GM19467 (cell line): ENCODE data around the gene AIF1L.

ENCODE experiments used
- ATAC-seq: cut with Tn5 transposase; IDR thresholded peaks from one replicate; pipeline ENCODE4 v1.9.1; 2021; ENCODE audit warnings: mild to moderate bottlenecking, moderate library complexity; ENCODE audit not compliant: unreplicated experiment

AIF1L gene

GRCh38 chr9:131076347-131077195 is 19.8 kb upstream of the AIF1L start:
- no peak for ATAC-seq

- no peak for ATAC-seq
Observed at GRCh38 chr9:131078427-131079366, 17.6 kb upstream of the AIF1L start.

- ATAC-seq = no peak
Observed at GRCh38 chr9:131080589-131080988, 15.7 kb upstream of the AIF1L start.

GRCh38 chr9:131081868-131082267 is 14.5 kb upstream of the AIF1L start:
- no peak for ATAC-seq

- no peak for ATAC-seq
Observed at GRCh38 chr9:131082774-131083512, 13.4 kb upstream of the AIF1L start.

- ATAC-seq = no peak
Observed at GRCh38 chr9:131084661-131085369, 11.5 kb upstream of the AIF1L start.

- ATAC-seq = no peak
Observed at GRCh38 chr9:131085370-131086122, 10.8 kb upstream of the AIF1L start.

- no peak for ATAC-seq
Observed at GRCh38 chr9:131087354-131087893, 8.9 kb upstream of the AIF1L start.

GRCh38 chr9:131090025-131090787 is 6.1 kb upstream of the AIF1L start:
- ATAC-seq = no peak

- ATAC-seq = no peak
Observed at GRCh38 chr9:131091352-131091992, 4.9 kb upstream of the AIF1L start.

- no peak for ATAC-seq
Observed at GRCh38 chr9:131092030-131092429, 4.3 kb upstream of the AIF1L start.

- no peak for ATAC-seq
Observed at GRCh38 chr9:131092548-131093440, 3.5 kb upstream of the AIF1L start.

GRCh38 chr9:131094015-131094414 is 2.3 kb upstream of the AIF1L start:
- no peak for ATAC-seq

- ATAC-seq = no peak
Observed at GRCh38 chr9:131094622-131095021, 1.7 kb upstream of the AIF1L start.

GRCh38 chr9:131095666-131096268 is 564 bp upstream of the AIF1L start:
- no peak for ATAC-seq

- no peak for ATAC-seq
Observed at GRCh38 chr9:131097126-131097947, 1.0 kb downstream of the AIF1L start.
